ENCODE results near the gene SDF4.

DNA sequence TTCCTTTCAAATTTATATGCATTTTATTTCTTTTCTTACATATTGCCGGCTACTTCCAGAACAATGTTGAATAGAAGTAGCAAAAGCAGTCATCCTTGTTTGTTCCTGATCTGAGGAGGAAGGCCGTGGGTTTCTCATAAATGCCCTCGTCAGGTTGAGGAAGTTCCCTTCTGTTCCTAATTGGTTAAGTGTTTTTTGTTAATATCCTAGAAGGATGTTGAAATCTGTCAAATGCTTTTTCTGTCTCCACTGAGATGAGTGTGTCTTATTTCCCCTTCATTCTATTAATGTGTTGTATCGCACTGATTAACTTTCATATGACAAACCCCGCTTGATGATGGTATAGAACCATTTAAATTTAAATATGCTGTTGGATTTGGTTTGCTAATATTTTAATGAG lies 42.7 kb downstream of the SDF4 start:
- TF ChIP-seq, protein P1, sequence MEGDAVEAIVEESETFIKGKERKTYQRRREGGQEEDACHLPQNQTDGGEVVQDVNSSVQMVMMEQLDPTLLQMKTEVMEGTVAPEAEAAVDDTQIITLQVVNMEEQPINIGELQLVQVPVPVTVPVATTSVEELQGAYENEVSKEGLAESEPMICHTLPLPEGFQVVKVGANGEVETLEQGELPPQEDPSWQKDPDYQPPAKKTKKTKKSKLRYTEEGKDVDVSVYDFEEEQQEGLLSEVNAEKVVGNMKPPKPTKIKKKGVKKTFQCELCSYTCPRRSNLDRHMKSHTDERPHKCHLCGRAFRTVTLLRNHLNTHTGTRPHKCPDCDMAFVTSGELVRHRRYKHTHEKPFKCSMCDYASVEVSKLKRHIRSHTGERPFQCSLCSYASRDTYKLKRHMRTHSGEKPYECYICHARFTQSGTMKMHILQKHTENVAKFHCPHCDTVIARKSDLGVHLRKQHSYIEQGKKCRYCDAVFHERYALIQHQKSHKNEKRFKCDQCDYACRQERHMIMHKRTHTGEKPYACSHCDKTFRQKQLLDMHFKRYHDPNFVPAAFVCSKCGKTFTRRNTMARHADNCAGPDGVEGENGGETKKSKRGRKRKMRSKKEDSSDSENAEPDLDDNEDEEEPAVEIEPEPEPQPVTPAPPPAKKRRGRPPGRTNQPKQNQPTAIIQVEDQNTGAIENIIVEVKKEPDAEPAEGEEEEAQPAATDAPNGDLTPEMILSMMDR (IDR thresholded peaks at IDR 0.05): no peak
- TF ChIP-seq POLR2A (IDR thresholded peaks at IDR 0.05) (no peak), POLR2AphosphoS5 (IDR thresholded peaks at IDR 0.05) (no peak)

Data from stomach (tissue), 4 donors.